ENCODE data around the gene PAK4. TPM values are rescaled to one million over a fixed set of nuclear protein-coding genes. Genes with fewer than 3 reads are reported as not detected.

Gene PAK4
- total RNA-seq, 1 donor from 2014 or later, result 4.2 TPM

GRCh38 chr19:39180749-39181148, 55.2 kb downstream of the PAK4 start:
- DNase-seq (ENCODE audit: low read depth in 2 of 2), result no peak

DNA sequence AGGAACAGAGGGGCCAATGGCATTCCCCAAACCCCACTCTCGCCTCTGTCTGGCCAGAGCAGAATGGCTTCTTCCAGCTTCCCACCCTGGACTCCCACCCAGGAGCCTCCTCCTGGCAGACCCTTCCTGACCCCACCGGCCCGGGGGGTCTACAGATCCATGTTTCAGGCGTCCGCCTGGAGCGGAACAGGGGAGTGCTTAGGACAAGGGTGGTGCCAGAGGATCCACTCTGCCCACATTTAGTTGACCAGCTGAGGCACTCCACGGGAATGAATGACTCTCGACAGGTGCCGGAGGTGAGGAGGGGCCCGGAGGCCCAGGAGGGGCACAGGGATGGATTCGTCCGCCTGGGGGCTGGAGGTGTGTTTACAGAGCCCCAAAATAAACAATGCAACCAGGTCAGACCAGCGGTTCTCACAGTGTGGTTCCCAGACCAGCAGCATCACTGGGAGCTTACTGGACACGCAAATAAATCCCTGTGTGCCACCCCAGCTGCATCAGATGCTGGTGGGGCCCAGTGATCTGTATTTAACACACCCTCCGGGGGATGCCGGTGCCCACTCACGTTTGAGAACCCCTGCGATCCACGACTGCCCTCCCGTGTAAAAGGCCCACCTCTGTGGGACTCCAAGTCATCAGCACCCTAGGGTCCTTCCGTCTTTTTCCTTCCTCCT, 56.1 kb downstream of the PAK4 start:
- no peak for DNase-seq (ENCODE audit: low read depth in 2 of 2)

DNA sequence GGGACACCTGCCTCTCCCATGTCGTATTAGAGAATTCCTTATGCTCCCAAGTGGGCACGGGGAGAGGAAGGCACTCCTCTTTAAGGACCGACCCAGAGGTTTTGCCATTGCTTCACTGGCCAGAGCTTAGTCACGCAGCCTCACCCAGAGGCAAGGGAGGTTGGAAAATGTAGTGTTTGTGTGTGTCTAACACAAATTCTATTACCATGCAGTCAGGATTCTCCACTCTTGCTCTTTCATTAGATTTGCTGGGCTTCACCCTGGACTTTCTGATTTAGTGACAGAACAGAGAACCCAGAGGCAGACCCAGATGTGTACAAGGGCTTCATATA, 56.6 kb downstream of the PAK4 start:
- no peak for DNase-seq (ENCODE audit: low read depth in 2 of 2)

GRCh38 chr19:39183104-39183503, 57.5 kb downstream of the PAK4 start:
- DNase-seq (ENCODE audit: low read depth in 2 of 2), result no peak

DNA sequence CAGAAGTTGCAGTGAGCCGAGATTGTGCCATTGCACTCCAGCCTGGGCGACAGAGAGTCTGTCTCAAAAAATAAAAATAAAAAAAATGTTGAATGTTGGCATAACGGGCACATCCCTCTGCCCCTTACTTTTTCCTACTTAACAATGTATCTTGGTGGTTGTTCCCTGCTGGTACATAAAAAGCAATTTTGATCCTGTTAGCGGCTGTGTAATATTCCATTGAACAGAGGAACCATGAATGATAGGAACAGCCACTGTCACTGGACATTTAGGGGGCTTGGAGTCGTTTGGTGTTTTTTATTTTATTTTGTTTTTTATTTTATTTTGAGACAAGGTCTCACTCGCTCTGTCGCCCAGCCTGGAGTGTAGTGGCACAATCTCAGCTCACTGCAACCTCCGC, 60.8 kb downstream of the PAK4 start:
- no peak for DNase-seq (ENCODE audit: low read depth in 2 of 2)

DNA sequence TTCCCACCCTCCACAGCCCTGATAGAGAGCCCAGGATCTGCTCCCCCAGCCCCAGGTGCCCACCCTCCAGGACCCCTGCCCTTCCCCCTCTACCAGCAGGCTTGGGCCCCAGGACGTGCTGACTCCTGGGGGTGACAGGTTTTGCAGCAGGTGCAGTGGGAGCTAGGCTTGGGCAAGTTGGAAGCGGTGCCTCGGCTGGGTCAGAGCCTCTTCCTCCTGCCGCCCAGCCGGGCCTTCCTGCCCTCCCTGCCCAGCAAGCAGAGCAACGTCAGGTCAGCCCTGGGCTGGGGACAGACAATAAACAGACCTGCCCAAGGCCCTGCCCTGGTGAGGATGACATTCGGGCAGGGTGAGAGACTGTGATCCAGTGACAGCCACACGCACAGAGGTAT, 62.0 kb downstream of the PAK4 start:
- DNase-seq (ENCODE audit: low read depth in 2 of 2), result no peak

- DNase-seq (ENCODE audit: low read depth in 2 of 2), result no peak
Measured at GRCh38 chr19:39188960-39189359, 63.4 kb downstream of the PAK4 start.

DNA sequence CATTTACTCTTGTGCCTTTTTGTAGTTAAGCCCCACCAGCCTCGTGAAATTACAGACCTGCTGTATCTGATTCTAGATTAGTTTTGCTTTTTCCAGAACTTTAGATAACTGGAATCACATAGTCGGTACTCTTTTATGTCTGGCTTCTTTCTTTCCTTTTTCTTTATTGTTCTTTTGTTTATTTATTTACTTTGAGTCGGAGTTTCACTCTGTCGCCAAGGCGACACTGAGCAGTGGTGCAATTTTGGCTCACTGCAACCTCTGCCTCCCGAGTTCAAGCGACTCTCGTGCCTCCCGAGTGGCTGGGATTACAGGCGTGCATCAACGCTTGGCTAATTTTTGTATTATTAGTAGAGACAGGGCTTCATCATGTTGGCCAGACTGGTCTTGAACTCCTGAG, 65.2 kb downstream of the PAK4 start:
- DNase-seq (ENCODE audit: low read depth in 2 of 2), result no peak

DNA sequence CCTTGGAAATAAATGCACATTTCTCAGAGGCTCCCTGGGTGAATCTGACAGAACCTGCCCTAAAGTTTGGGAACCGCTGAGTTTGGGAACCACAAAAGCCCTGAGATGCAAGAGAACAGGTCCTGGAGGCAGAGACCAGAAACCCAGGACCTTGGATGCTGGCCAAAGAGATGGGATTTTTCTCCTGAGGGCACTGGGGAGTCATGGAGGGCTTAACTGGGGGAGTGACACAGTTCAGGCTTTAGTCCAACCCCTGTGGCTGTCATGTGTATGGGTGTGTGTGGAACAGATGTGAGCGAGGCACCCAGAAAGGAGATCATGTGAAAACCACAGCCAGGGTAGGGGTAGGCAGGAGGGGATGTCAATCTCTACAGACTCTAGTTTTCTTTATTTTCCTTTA, 67.3 kb downstream of the PAK4 start:
- DNase-seq (ENCODE audit: low read depth in 2 of 2), result no peak

- DNase-seq (ENCODE audit: low read depth in 2 of 2), result no peak
Measured at GRCh38 chr19:39193803-39194202, 68.2 kb downstream of the PAK4 start.

DNA sequence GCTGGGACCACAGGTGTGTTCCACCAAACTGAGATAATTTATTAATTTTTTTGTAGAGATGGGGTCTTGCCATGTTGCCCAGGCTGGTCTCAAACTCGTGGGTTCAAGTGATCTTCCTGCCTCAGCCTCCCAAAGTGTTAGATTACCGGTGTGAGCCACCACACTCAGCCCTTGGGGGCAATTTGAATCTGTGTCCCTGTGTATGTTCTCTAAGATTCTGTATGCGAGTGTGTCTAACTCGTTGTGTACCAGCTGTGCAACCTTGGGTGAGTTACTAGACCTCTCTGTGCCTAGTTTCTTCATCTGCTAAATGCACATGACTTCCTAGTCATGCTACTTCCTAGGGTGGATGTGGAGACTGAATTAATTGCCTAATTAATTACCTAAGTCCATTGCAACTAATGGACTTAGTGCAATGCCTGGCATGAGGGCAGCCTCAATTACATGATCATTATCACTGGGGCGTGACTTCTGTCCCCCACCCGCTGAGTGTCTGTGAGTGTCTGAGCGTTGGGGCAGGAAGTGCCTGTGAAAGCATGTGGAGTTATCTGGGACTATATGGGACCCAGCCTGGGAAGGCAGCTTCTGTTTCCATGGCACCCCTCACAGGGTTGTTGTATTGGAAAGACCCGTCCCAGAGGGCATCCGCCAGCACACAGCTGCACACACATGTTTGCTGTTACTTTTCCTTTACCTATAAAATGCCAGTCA, 69.4 kb downstream of the PAK4 start:
- DNase-seq (ENCODE audit: low read depth in 2 of 2), result peak; percentile 40 to 59

DNA sequence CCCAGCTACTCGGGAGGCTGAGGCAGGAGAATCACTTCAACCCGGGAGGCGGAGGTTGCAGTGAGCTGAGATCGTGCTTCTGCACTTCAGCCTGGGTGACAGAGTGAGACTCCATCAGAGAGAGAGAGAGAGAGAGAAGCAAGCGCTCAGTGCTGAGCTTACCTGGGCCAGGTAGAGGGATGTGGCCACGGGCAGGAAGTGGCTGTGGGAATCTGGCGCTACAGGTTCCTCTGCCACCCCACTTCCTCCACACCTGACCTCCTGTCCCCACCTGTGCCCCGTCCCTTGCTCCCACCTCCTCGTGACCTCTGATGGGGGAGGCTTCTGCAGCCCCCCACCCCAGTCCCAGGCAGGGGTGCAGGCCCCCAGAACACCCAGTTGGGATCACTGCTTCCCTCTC, 70.2 kb downstream of the PAK4 start:
- DNase-seq (ENCODE audit: low read depth in 2 of 2), result no peak

DNA sequence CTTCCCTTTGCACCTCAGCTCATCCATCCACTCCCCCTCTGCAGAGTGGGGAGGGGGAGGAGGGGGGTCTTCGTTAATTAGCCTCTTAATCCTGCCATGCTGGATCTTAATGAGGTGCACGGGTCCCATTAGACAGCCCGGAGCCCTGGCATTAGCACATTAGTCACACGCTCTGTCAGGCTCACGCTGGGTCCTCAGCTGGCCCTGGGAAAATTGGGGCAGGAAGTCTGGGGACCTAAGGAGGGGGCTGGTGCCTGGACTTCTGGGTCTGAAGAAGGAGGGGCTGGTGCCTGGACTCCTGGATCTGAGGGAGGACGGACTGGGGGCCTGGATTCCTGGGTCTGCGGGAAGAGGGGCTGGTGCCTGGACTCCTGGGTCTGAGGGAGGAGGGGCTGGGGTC, 70.7 kb downstream of the PAK4 start:
- no peak for DNase-seq (ENCODE audit: low read depth in 2 of 2)

DNA sequence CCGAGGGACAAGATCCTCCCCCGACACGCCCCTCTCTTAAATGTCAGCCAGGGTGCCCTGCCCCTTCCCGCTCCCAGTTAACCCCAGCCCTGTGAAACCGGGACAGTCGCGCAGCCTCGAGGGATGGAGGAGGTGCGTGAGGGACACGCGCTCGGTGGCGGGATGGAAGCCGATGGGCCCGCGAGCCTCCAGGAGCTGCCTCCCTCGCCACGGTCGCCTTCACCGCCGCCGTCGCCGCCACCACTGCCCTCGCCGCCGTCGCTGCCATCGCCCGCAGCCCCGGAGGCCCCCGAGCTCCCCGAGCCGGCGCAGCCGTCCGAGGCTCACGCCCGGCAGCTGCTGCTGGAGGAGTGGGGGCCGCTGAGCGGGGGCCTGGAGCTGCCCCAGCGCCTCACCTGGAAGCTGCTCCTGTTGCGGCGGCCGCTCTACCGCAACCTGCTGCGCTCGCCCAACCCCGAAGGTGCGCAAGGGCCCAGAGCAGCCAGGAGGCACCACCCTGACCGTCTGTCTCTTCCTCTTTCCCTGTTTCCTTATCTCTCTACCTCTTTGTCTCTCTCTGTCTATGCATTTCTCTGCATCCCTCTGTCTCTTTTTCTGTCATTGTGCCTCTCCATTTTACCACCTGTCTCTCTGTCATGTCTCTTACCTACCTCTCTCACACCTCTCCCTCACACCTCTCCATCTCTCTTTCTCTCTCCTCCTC, 71.4 kb downstream of the PAK4 start, which contains the start of gene NCCRP1:
Gene NCCRP1, plus strand, starts transcription at position 105 of the 703 bp plus-strand sequence. Its CDS starts 19 bp downstream, at position 124.
- no peak for DNase-seq (ENCODE audit: low read depth in 2 of 2)

- no peak for DNase-seq (ENCODE audit: low read depth in 2 of 2)
Measured at GRCh38 chr19:39197808-39198207, 72.2 kb downstream of the PAK4 start.

DNA sequence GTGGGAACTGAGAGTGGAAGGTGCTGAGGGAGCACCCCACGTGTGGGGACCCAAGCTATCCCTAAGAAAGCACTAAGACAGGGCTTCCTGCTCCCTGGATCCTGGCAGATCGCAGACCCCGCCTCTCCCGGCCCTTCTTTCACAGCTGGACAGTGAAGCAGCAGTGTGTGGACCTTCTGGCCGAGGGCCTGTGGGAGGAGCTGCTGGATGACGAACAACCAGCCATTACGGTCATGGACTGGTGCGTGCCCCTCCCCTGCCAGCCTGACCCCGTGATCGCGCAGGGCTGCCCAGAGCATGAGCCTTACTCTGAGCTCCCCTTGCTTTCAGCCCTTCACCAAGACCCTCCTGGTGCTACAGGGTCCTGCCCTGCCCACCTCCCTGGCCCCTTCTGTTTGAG, 73.4 kb downstream of the PAK4 start:
- peak in 1 of 2 donors; percentile 36 for DNase-seq (ENCODE audit: low read depth in 2 of 2)

GRCh38 chr19:39200066-39200802, 74.6 kb downstream of the PAK4 start:
- DNase-seq (ENCODE audit: low read depth in 2 of 2), result no peak

DNA sequence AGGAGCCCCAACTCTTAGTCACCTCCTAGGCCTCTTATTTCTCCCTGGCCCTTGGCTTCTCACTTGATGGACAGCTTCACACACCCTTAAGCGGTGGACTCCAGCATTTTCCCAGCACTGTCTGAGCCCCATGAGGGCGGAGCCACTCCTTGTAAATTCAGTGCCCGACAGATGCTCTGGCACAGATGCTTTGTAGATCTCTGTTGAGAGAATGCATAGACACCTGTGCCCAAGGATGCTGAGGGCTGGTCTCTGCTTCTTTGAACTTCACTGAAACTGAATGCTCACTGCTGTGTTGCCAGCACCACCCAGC, 75.2 kb downstream of the PAK4 start:
- no peak for DNase-seq (ENCODE audit: low read depth in 2 of 2)

- DNase-seq (ENCODE audit: low read depth in 2 of 2), result no peak
Measured at GRCh38 chr19:39202998-39203355, 77.4 kb downstream of the PAK4 start.

- no peak for DNase-seq (ENCODE audit: low read depth in 2 of 2)
Measured at GRCh38 chr19:39203372-39204341, 78.1 kb downstream of the PAK4 start, which contains the start of gene SYCN. SYCN (minus strand) TSS chr19:39204263; CDS start chr19:39204254, 9 bp downstream.

DNA sequence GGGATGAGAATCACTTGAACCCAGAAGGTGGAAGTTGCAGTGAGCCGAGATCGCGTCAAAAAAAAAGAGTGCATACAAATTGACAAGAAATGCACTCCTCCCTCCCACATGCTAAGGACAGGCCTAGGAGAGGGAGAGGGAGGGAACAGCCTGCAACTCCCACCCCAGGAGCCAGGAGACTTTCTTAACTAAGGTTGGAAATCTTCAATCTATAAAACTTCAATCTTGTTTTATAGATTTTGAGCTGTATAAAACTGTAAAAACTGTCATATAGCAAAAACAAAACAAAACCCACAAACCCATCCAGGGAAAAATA, 79.8 kb downstream of the PAK4 start:
- DNase-seq (ENCODE audit: low read depth in 2 of 2), result no peak
